ENCODE data around the gene EEIG1.

DNA sequence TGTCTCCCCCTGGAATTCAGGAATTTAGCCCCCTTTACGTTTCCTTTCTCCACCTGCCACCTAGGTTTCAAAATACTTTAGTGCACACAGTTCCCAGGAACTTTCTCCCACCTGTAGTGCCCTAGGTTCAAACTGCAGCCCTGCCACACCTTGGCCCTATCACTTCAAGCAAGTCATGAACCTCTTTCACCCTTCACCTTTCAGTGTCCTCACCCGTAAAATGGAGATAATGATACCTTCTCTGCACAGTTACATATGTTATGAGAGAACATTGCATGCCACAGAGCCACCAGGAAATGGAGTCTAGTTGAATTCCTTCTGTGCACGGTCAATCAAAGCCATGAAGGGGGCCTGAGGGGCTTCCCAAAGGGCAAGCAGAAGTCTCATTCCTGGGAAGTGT lies 9.8 kb upstream of the EEIG1 start:
- TF ChIP-seq CTCF (conservative IDR thresholded peaks at IDR 0.05; ENCODE audit: low read depth in 2 of 2) (no peak), REST (IDR thresholded peaks at IDR 0.05; ENCODE audit: unreplicated experiment) (no peak), ZNF331 (CRISPR knock-in tag; IDR thresholded peaks at IDR 0.05; ENCODE audit: low read depth) (no peak), JUNB (IDR thresholded peaks at IDR 0.05; ENCODE audit: unreplicated experiment) (no peak), POLR2AphosphoS5 (IDR thresholded peaks at IDR 0.05; ENCODE audit: low read depth) (no peak)
